B cell (primary cell): Measurements from ENCODE around the gene BARHL1.

Experiments
- CTCF ChIP-seq: fragments of 200-600 bp; IDR thresholded peaks from one replicate; pipeline ENCODE4 v1.8.0; 2022; ENCODE audit warnings: antibody characterized with exemption, mild to moderate bottlenecking
- EZH2 ChIP-seq: IDR thresholded peaks from 2 replicates; pipeline ENCODE4 v1.6.1; 2012; ENCODE audit warnings: borderline replicate concordance, low read depth, mild to moderate bottlenecking, moderate library complexity, low read length; ENCODE audit not compliant: insufficient read depth, poor library complexity, severe bottlenecking

GRCh38 chr9:132596200-132596599 lies 13.8 kb downstream of the BARHL1 start:
- TF ChIP-seq CTCF (no peak), EZH2 (no peak)
